Measurements from ENCODE around the gene TNFRSF4.

The TNFRSF4 gene

GRCh38 chr1:1166642-1167397 lies 47.1 kb downstream of the TNFRSF4 start:
- no peak for DNase-seq

GRCh38 chr1:1165900-1166421 lies 48.0 kb downstream of the TNFRSF4 start:
- no peak for DNase-seq

GRCh38 chr1:1165485-1165884 lies 48.5 kb downstream of the TNFRSF4 start:
- no peak for DNase-seq

- no peak for DNase-seq
Measured at GRCh38 chr1:1164701-1165451, 49.1 kb downstream of the TNFRSF4 start.

- no peak for DNase-seq
Measured at GRCh38 chr1:1164361-1164700, 49.6 kb downstream of the TNFRSF4 start.

- DNase-seq: no peak
Measured at GRCh38 chr1:1163538-1164070, 50.3 kb downstream of the TNFRSF4 start.

GRCh38 chr1:1162597-1163537 lies 51.1 kb downstream of the TNFRSF4 start:
- no peak for DNase-seq

- no peak for DNase-seq
Measured at GRCh38 chr1:1161683-1162079, 52.3 kb downstream of the TNFRSF4 start.

All from SIG-M5 (cell line).